Neural cell (in vitro differentiated cells): ENCODE results near the gene ARSK.

Source experiments
- CTCF ChIP-seq: fragments of 450-650 bp; IDR thresholded peaks from 2 replicates; pipeline ENCODE4 v1.5.1; 2014; ENCODE audit warnings: antibody characterized with exemption, mild to moderate bottlenecking, moderate library complexity; ENCODE audit not compliant: poor library complexity, severe bottlenecking
- EP300 ChIP-seq: fragments of 450-650 bp; conservative IDR thresholded peaks from 2 replicates; pipeline ENCODE4 v1.6.1; 2014; ENCODE audit warnings: antibody characterized with exemption, mild to moderate bottlenecking, moderate library complexity; ENCODE audit not compliant: poor library complexity, severe bottlenecking
- EZH2 ChIP-seq: fragments of 200-600, 300-800 bp; shearing (Covaris generic), sonication (generic); IDR thresholded peaks from 2 replicates; pipeline ENCODE4 v1.6.1; 2014; ENCODE audit warnings: antibody characterized with exemption, low read length, borderline replicate concordance, mild to moderate bottlenecking; ENCODE audit not compliant: insufficient read depth, poor library complexity, severe bottlenecking
- POLR2AphosphoS5 ChIP-seq: IDR thresholded peaks from 2 replicates; pipeline ENCODE4 v1.6.1; 2012
- SMC3 ChIP-seq: fragments of 450-650 bp; conservative IDR thresholded peaks from 2 replicates; pipeline ENCODE4 v1.6.1; 2014; ENCODE audit warnings: antibody characterized with exemption, mild to moderate bottlenecking, moderate library complexity; ENCODE audit not compliant: poor library complexity

- TF ChIP-seq CTCF (no peak), POLR2AphosphoS5 (no peak), SMC3 (no peak), EP300 (no peak), EZH2 (no peak)
Observed at GRCh38 chr5:95524423-95524822, 30.5 kb upstream of the ARSK start.
